ENCODE data around the gene CLSTN2. TPM values are rescaled to one million over a fixed set of nuclear protein-coding genes. Genes with fewer than 3 reads are reported as not detected.

The CLSTN2 gene
- total and polyA plus RNA-seq, 12 donors: 0.67 to 17.8 (median 5.3) TPM

- 62 to 75% (median 73%) methylated on average over 4 to 5 of the region's 5 CpGs for WGBS, 4 donors
- Histone ChIP-seq H3K4me1 (replicated peaks in 1 of 2) (no peaks in the 10 kb centered on the region), H3K27me3 (no peaks in the 10 kb centered on the region), H3K27ac (no peak overlapping the region), H3K9me3 (replicated peaks in 1 of 3) (no peaks in the 10 kb centered on the region), H3K36me3 (replicated peaks in 1 of 2) (no peaks in the 10 kb centered on the region), H3K4me3 (no peak overlapping the region)
- intact Hi-C loops (cut with DNase I): no loop called here
- no peak for TF ChIP-seq POLR2A (IDR thresholded peaks at IDR 0.05)
- TF ChIP-seq, protein P1, sequence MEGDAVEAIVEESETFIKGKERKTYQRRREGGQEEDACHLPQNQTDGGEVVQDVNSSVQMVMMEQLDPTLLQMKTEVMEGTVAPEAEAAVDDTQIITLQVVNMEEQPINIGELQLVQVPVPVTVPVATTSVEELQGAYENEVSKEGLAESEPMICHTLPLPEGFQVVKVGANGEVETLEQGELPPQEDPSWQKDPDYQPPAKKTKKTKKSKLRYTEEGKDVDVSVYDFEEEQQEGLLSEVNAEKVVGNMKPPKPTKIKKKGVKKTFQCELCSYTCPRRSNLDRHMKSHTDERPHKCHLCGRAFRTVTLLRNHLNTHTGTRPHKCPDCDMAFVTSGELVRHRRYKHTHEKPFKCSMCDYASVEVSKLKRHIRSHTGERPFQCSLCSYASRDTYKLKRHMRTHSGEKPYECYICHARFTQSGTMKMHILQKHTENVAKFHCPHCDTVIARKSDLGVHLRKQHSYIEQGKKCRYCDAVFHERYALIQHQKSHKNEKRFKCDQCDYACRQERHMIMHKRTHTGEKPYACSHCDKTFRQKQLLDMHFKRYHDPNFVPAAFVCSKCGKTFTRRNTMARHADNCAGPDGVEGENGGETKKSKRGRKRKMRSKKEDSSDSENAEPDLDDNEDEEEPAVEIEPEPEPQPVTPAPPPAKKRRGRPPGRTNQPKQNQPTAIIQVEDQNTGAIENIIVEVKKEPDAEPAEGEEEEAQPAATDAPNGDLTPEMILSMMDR (IDR thresholded peaks at IDR 0.05): no peak
- no peak for DNase-seq
Measured at GRCh38 chr3:139975594-139976365, 40.8 kb downstream of the CLSTN2 start.

- intact Hi-C loops (cut with DNase I): no loop called here
- no peak for DNase-seq
- Histone ChIP-seq H3K36me3 (replicated peaks in 1 of 2) (no peaks in the 10 kb centered on the region), H3K4me3 (no peak overlapping the region), H3K4me1 (replicated peaks in 1 of 2) (no peaks in the 10 kb centered on the region), H3K9me3 (replicated peaks in 1 of 3) (no peaks in the 10 kb centered on the region), H3K27me3 (no peaks in the 10 kb centered on the region), H3K27ac (no peak overlapping the region)
- WGBS, 4 donors: 92 to 98% (median 95%) methylated on average over 3 to 4 of the region's 4 CpGs
- TF ChIP-seq, protein P1 (IDR thresholded peaks at IDR 0.05): no peak
- no peak for TF ChIP-seq POLR2A (IDR thresholded peaks at IDR 0.05)
Measured at GRCh38 chr3:139978966-139979365, 44.0 kb downstream of the CLSTN2 start.

GRCh38 chr3:139979991-139980390 is 45.0 kb downstream of the CLSTN2 start:
- WGBS, 4 donors: 81 to 86% (median 83%) methylated on average over 1 of the region's 1 CpG
- Histone ChIP-seq H3K9me3 (replicated peaks in 1 of 3) (no peaks in the 10 kb centered on the region), H3K36me3 (replicated peaks in 1 of 2) (no peaks in the 10 kb centered on the region), H3K27ac (no peak overlapping the region), H3K4me3 (no peak overlapping the region), H3K27me3 (no peaks in the 10 kb centered on the region), H3K4me1 (replicated peaks in 1 of 2) (no peaks in the 10 kb centered on the region)
- intact Hi-C loops (cut with DNase I): no loop called here
- no peak for DNase-seq
- TF ChIP-seq, protein P1 (IDR thresholded peaks at IDR 0.05): no peak
- TF ChIP-seq POLR2A (IDR thresholded peaks at IDR 0.05): no peak

- DNase-seq: no peak
- intact Hi-C loops (cut with DNase I): no loop called here
- no peaks in the 10 kb centered on the region for H3K27me3 ChIP-seq
- H3K4me3 ChIP-seq: no peak overlapping the region
- H3K4me1 ChIP-seq (replicated peaks in 1 of 2): no peaks in the 10 kb centered on the region
- no peaks in the 10 kb centered on the region for H3K36me3 ChIP-seq (replicated peaks in 1 of 2)
- WGBS, 4 donors: 50 to 93% (median 73%) methylated on average over 1 of the region's 1 CpG
- no peaks in the 10 kb centered on the region for H3K9me3 ChIP-seq (replicated peaks in 1 of 3)
- no peak overlapping the region for H3K27ac ChIP-seq
- TF ChIP-seq POLR2A (IDR thresholded peaks at IDR 0.05): no peak
- TF ChIP-seq, protein P1 (IDR thresholded peaks at IDR 0.05): peak in 1 of 6 experiments; percentile 24
Measured at GRCh38 chr3:139982404-139982803, 47.4 kb downstream of the CLSTN2 start.
